Measurements from ENCODE around the gene MZF1. TPM values are rescaled to one million over a fixed set of nuclear protein-coding genes. Genes with fewer than 3 reads are reported as not detected.
A peak's percentile ranks its signal among the peaks of the same experiment; 100 is the strongest.
"Not testable (repeated sequence)": the region's sequence is repeated elsewhere in the genome, so short reads cannot be mapped to it uniquely, and the experiment has no call there.

Gene MZF1
- total and polyA plus RNA-seq, 2 donors (not counting 3 experiments of a cell fraction or from before 2014, with no cell fraction given), result 26.4 to 30.8 TPM

DNA sequence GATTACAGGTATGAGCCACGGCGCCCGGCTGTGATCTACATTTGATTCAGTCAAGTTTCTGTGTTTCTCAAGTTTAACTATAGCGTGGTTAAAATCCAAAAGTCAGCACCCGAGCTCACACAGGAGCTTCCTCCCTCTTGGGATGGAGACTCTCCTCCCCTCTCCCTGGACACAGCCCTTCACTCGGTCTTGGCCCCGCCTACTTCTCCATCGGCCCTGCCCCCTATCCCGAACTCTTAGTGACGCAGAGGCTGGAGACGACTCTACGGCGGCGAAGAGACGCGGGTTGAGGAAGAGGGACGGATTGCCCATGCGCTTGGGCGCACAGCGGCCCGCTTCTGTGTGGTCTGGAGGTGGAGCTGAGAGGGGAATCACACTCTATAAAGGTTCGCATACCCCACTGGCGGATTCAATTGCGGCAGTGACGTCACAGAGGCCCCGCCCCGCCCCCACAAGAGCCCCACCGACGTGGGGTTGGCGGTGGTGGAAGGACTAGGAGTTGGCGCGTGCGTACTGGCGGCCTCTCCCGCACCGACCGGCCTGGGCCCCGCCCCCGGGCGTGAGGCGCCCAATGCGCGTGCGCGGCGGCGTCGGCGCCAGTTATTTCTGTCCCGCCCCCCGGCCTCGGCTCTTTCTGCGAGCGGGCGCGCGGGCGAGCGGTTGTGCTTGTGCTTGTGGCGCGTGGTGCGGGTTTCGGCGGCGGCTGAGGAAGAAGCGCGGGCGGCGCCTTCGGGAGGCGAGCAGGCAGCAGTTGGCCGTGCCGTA is 29.1 kb downstream of the MZF1 start, which contains the start of gene TRIM28:
Gene TRIM28, plus strand, starts transcription at position 239 of the 765 bp plus-strand sequence. CDS start 694 bp downstream, outside the sequence.
- Histone ChIP-seq H4K20me1 (replicated peaks; ENCODE audit: control insufficient read depth, extremely low read depth, insufficient read depth, low read length) (peaks cover 4% of the 10 kb centered on the region), H3K27ac (ENCODE audit: insufficient read depth, low read depth, low read length) (peak within 1 kb of the TSS; percentile 87), H3K9ac (replicated peaks; ENCODE audit: extremely low read depth, insufficient read depth, low read length) (peak within 1 kb of the TSS; percentile 71), H3K27me3 (ENCODE audit: control insufficient read depth in 2 of 2, insufficient read depth in 2 of 2, low read length in 2 of 2) (peaks cover 8 to 10% of the 10 kb centered on the region in 2 experiments), H3K9me1 (replicated peaks; ENCODE audit: control insufficient read depth, extremely low read depth, insufficient read depth, low read length) (no peaks in the 10 kb centered on the region), H3K4me1 (ENCODE audit: control insufficient read depth, extremely low read depth, insufficient read depth, low read length) (peaks cover 15% of the 10 kb centered on the region), H3K4me3 (replicated peaks in 1 of 3; ENCODE audit: insufficient read depth in 1 of 3, low read depth in 1 of 3, low read length in 3 of 3) (peak within 1 kb of the TSS; percentile 82 to 94 (median 85)), H3K36me3 (ENCODE audit: control insufficient read depth in 2 of 2, extremely low read depth in 1 of 2, insufficient read depth in 2 of 2, low read length in 2 of 2) (peaks cover 5 to 18% of the 10 kb centered on the region in 2 experiments), H3K79me2 (ENCODE audit: control insufficient read depth, insufficient read depth, low read length) (peaks cover 45% of the 10 kb centered on the region), H3K4me2 (ENCODE audit: insufficient read depth, low read length) (peak within 1 kb of the TSS; percentile 51), H3K9me3 (replicated peaks; ENCODE audit: control insufficient read depth, insufficient read depth, low read length) (no peaks in the 10 kb centered on the region), H2AFZ (ENCODE audit: low read depth, low read length) (peak within 1 kb of the TSS; percentile 47)
- DNase-seq (ENCODE audit: low read depth, low spot score) (peak; percentile 99), FAIRE-seq (peak; percentile 99)
- TSS peak; percentile 97 for BruUV-seq (replicated peaks)
- TF ChIP-seq POLR2A (IDR thresholded peaks at IDR 0.05; ENCODE audit: low read depth, low read length), result peak; percentile 83
- no peak for TF ChIP-seq EZH2 (IDR thresholded peaks at IDR 0.05; ENCODE audit: borderline replicate concordance, low read depth, low read length, severe bottlenecking)
- no peak for TF ChIP-seq GATA2 (IDR thresholded peaks at IDR 0.05; ENCODE audit: insufficient read depth, insufficient read length, low read depth, low read length)
- TF ChIP-seq POLR2AphosphoS5 (IDR thresholded peaks at IDR 0.05; ENCODE audit: insufficient read depth, low read depth, low read length), result peak; percentile 99
- CTCF ChIA-PET, result interaction anchor here (0.6 to 3.2 kb wide), 8 partner anchors 9 to 37 kb away, joined by 3 to 52 read pairs (median 7); partner anchors contain the start of genes CHMP2A, UBE2M and ZBTB45
- intact Hi-C loops (cut with micrococcal nuclease) (loop anchor here (1.0 kb wide), 4 partner anchors 10 to 29 kb away; partner anchors contain the start of genes MZF1 and ZBTB45), dilution Hi-C loops (cut with MboI; ENCODE audit: extremely low pct_ligation_motif_present, low sequenced_read_pairs) (no loop called here)
- POLR2A ChIA-PET, result interaction anchor here (0.6 to 1.8 kb wide), 11 partner anchors 10 to 37 kb away, joined by 3 to 20 read pairs (median 4); partner anchors contain the start of genes CHMP2A and ZBTB45

DNA sequence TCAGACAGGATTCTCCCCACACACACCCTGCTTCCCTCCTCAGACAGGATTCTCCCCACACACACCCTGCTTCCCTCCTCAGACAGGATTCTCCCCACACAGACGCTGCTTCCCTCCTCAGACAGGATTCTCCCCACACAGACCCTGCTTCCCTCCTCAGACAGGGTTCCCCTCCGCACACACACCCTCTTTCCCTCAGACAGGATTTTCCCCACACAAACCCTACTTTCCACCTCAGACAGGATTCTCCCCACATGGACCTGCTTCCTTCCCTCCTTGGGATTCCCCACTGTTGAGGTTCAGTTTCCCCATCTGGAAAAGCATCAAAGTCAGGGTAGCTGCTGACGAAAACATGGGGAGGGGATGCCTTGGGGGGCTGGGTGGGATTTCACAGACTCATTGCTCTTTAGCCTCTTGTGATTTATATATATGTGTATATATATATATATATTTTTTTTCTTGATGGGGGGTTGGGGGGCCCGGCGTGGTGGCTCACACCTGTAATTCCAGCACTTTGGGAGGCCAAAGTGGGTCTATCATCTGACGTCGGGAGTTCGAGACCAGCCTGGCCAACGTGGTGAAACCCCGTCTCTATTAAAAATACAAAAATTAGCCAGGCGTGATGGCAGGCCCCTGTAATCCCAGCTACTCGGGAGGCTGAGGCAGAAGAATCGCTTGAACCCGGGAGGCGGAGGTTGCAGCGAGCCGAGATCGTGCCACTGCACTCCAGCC is 30.3 kb downstream of the MZF1 start:
- CTCF ChIA-PET, result interaction anchor here (1.0 to 3.2 kb wide), 3 partner anchors 11 to 29 kb away, joined by 3 to 52 read pairs (median 25); partner anchors contain the start of gene ZBTB45
- DNase-seq (ENCODE audit: low read depth, low spot score); H3K9ac ChIP-seq (replicated peaks; ENCODE audit: extremely low read depth, insufficient read depth, low read length); H3K4me2 ChIP-seq (ENCODE audit: insufficient read depth, low read length); H3K9me1 ChIP-seq (replicated peaks; ENCODE audit: control insufficient read depth, extremely low read depth, insufficient read depth, low read length); H2AFZ ChIP-seq (ENCODE audit: low read depth, low read length); H3K27ac ChIP-seq (ENCODE audit: insufficient read depth, low read depth, low read length); BruUV-seq (replicated peaks); H4K20me1 ChIP-seq (replicated peaks; ENCODE audit: control insufficient read depth, extremely low read depth, insufficient read depth, low read length); H3K4me3 ChIP-seq (replicated peaks in 1 of 3; ENCODE audit: insufficient read depth in 1 of 3, low read depth in 1 of 3, low read length in 3 of 3); dilution Hi-C loops (cut with MboI; ENCODE audit: extremely low pct_ligation_motif_present, low sequenced_read_pairs); intact Hi-C loops (cut with micrococcal nuclease); H3K36me3 ChIP-seq (ENCODE audit: control insufficient read depth in 2 of 2, extremely low read depth in 1 of 2, insufficient read depth in 2 of 2, low read length in 2 of 2); H3K9me3 ChIP-seq (replicated peaks; ENCODE audit: control insufficient read depth, insufficient read depth, low read length); FAIRE-seq: not testable (repeated sequence)
- Histone ChIP-seq H3K27me3 (ENCODE audit: control insufficient read depth in 2 of 2, insufficient read depth in 2 of 2, low read length in 2 of 2) (peaks cover 12 to 15% of the 10 kb centered on the region in 2 experiments), H3K79me2 (ENCODE audit: control insufficient read depth, insufficient read depth, low read length) (peaks cover 33% of the 10 kb centered on the region), H3K4me1 (ENCODE audit: control insufficient read depth, extremely low read depth, insufficient read depth, low read length) (peaks cover 21% of the 10 kb centered on the region)
- POLR2A ChIA-PET, result interaction anchor here (1.0 to 1.8 kb wide), 4 partner anchors 12 to 29 kb away, joined by 3 to 20 read pairs (median 12); partner anchors contain the start of genes CHMP2A and ZBTB45

DNA sequence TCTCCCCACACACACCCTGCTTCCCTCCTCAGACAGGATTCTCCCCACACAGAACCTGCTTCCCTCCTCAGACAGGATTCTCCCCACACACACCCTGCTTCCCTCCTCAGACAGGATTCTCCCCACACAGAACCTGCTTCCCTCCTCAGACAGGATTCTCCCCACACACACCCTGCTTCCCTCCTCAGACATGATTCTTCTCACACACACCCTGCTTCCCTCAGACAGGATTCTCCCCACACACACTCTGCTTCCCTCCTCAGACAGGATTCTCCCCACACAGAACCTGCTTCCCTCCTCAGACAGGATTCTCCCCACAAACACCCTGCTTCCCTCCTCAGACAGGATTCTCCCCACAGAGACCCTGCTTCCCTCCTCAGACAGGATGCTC is 34.0 kb downstream of the MZF1 start:
- BruUV-seq (replicated peaks); CTCF ChIA-PET; dilution Hi-C loops (cut with MboI; ENCODE audit: extremely low pct_ligation_motif_present, low sequenced_read_pairs); DNase-seq (ENCODE audit: low read depth, low spot score); H3K9me1 ChIP-seq (replicated peaks; ENCODE audit: control insufficient read depth, extremely low read depth, insufficient read depth, low read length); H3K4me3 ChIP-seq (replicated peaks in 1 of 3; ENCODE audit: insufficient read depth in 1 of 3, low read depth in 1 of 3, low read length in 3 of 3); H3K36me3 ChIP-seq (ENCODE audit: control insufficient read depth in 2 of 2, extremely low read depth in 1 of 2, insufficient read depth in 2 of 2, low read length in 2 of 2); POLR2A ChIA-PET; H4K20me1 ChIP-seq (replicated peaks; ENCODE audit: control insufficient read depth, extremely low read depth, insufficient read depth, low read length); H2AFZ ChIP-seq (ENCODE audit: low read depth, low read length); H3K27ac ChIP-seq (ENCODE audit: insufficient read depth, low read depth, low read length); H3K79me2 ChIP-seq (ENCODE audit: control insufficient read depth, insufficient read depth, low read length); FAIRE-seq; H3K4me1 ChIP-seq (ENCODE audit: control insufficient read depth, extremely low read depth, insufficient read depth, low read length); H3K9ac ChIP-seq (replicated peaks; ENCODE audit: extremely low read depth, insufficient read depth, low read length); H3K9me3 ChIP-seq (replicated peaks; ENCODE audit: control insufficient read depth, insufficient read depth, low read length); intact Hi-C loops (cut with micrococcal nuclease); H3K4me2 ChIP-seq (ENCODE audit: insufficient read depth, low read length): not testable (repeated sequence)
- H3K27me3 ChIP-seq (ENCODE audit: control insufficient read depth in 2 of 2, insufficient read depth in 2 of 2, low read length in 2 of 2), result peaks cover 12 to 15% of the 10 kb centered on the region in 2 experiments
